ENCODE data around the gene ABCB8.

The ABCB8 gene

GRCh38 chr7:151028131-151028947 lies at the start of gene ABCB8:
Gene ABCB8, plus strand, starts transcription at chr7:151028450. Its CDS starts 66 bp downstream, at chr7:151028516.
- peak; percentile 98 for DNase-seq (ENCODE audit: low read depth)

GRCh38 chr7:150979713-150980390 lies 48.4 kb upstream of the ABCB8 start:
- no peak for DNase-seq (ENCODE audit: low read depth)

GRCh38 chr7:150980663-150981062 lies 47.6 kb upstream of the ABCB8 start:
- no peak for DNase-seq (ENCODE audit: low read depth)

- DNase-seq (ENCODE audit: low read depth) = no peak
Observed at GRCh38 chr7:150981644-150982043, 46.6 kb upstream of the ABCB8 start.

- DNase-seq (ENCODE audit: low read depth) = no peak
Observed at GRCh38 chr7:150982351-150982750, 45.9 kb upstream of the ABCB8 start.

GRCh38 chr7:150983893-150984368 lies 44.3 kb upstream of the ABCB8 start:
- no peak for DNase-seq (ENCODE audit: low read depth)

- DNase-seq (ENCODE audit: low read depth) = no peak
Observed at GRCh38 chr7:150986099-150986512, 42.1 kb upstream of the ABCB8 start.

- no peak for DNase-seq (ENCODE audit: low read depth)
Observed at GRCh38 chr7:150986556-150986955, 41.7 kb upstream of the ABCB8 start.

- DNase-seq (ENCODE audit: low read depth) = peak; percentile 67
Observed at GRCh38 chr7:150988230-150989226, 39.7 kb upstream of the ABCB8 start.

- DNase-seq (ENCODE audit: low read depth) = no peak
Observed at GRCh38 chr7:150989456-150989855, 38.8 kb upstream of the ABCB8 start.

GRCh38 chr7:150990416-150991186 lies 37.6 kb upstream of the ABCB8 start, which contains the start of gene NOS3:
Gene NOS3, plus strand, starts transcription at chr7:150991017. Its CDS starts 2,787 bp downstream, at chr7:150993804.
- DNase-seq (ENCODE audit: low read depth) = no peak

- no peak for DNase-seq (ENCODE audit: low read depth)
Observed at GRCh38 chr7:150992051-150992640, 36.1 kb upstream of the ABCB8 start.

- no peak for DNase-seq (ENCODE audit: low read depth)
Observed at GRCh38 chr7:150992833-150993302, 35.4 kb upstream of the ABCB8 start.

GRCh38 chr7:150993511-150993910 lies 34.7 kb upstream of the ABCB8 start:
- no peak for DNase-seq (ENCODE audit: low read depth)

GRCh38 chr7:150994141-150994837 lies 34.0 kb upstream of the ABCB8 start:
- no peak for DNase-seq (ENCODE audit: low read depth)

- DNase-seq (ENCODE audit: low read depth) = no peak
Observed at GRCh38 chr7:150994838-150995510, 33.3 kb upstream of the ABCB8 start.

- DNase-seq (ENCODE audit: low read depth) = no peak
Observed at GRCh38 chr7:150996376-150997074, 31.7 kb upstream of the ABCB8 start.

GRCh38 chr7:150997075-150997511 lies 31.2 kb upstream of the ABCB8 start:
- DNase-seq (ENCODE audit: low read depth) = no peak

GRCh38 chr7:150997817-150998216 lies 30.4 kb upstream of the ABCB8 start:
- DNase-seq (ENCODE audit: low read depth) = no peak
